GM23338 (cell line): ENCODE measurements around the gene CCAR1. TPM values are rescaled to one million over a fixed set of nuclear protein-coding genes. Genes with fewer than 3 reads are reported as not detected.

Experiments used
- ATAC-seq: fragments of 200-7000 bp; cut with Tn5 transposase; 3 replicates; pipeline ENCODE4 v1.9.1; 2020
- DNase-seq: peaks from one replicate; pipeline ENCODE4 v3.0.0-alpha.2; 2015; ENCODE audit warnings: low spot score
- H2AFZ ChIP-seq: fragments of 200-600 bp; sonication (generic); 2 replicates; pipeline ENCODE4 v1.8.0; 2016; ENCODE audit warnings: antibody characterized with exemption, mild to moderate bottlenecking, moderate library complexity
- H3F3A ChIP-seq: fragments of 200-600 bp; sonication (generic); replicated peaks from 2 replicates; pipeline ENCODE4 v1.8.0; 2017; ENCODE audit warnings: antibody characterized with exemption, mixed run types, low read depth
- H3K27ac ChIP-seq: fragments of 200-600 bp; sonication (generic); 2 replicates; pipeline ENCODE4 v1.6.1; 2016; ENCODE audit warnings: low read depth
- H3K27me3 ChIP-seq: fragments of 200-600 bp; sonication (generic); 2 replicates; pipeline ENCODE4 v1.8.0; 2016; ENCODE audit warnings: mild to moderate bottlenecking, mixed run types, moderate library complexity; ENCODE audit not compliant: insufficient read depth
- H3K36me3 ChIP-seq: fragments of 200-600 bp; sonication (generic); 2 replicates; pipeline ENCODE4 v1.8.0; 2016; ENCODE audit warnings: mild to moderate bottlenecking; ENCODE audit not compliant: insufficient read depth
- H3K4me1 ChIP-seq: fragments of 200-600 bp; sonication (generic); 2 replicates; pipeline ENCODE4 v1.8.0; 2016; ENCODE audit warnings: mild to moderate bottlenecking, moderate library complexity; ENCODE audit not compliant: insufficient read depth
- H3K4me2 ChIP-seq: fragments of 200-600 bp; sonication (generic); 2 replicates; pipeline ENCODE4 v1.7.1; 2017; ENCODE audit warnings: mixed run types
- H3K4me3 ChIP-seq: fragments of 200-600 bp; sonication (generic); 2 replicates; pipeline ENCODE4 v1.6.1; 2016; ENCODE audit warnings: mixed run types
- H3K79me2 ChIP-seq: fragments of 200-600 bp; sonication (generic); replicated peaks from 2 replicates; pipeline ENCODE4 v1.8.0; 2017; ENCODE audit warnings: mild to moderate bottlenecking; ENCODE audit not compliant: insufficient read depth
- H3K9me2 ChIP-seq: fragments of 200-600 bp; sonication (generic); 2 replicates; pipeline ENCODE4 v1.8.0; 2017; ENCODE audit not compliant: insufficient read depth
- H4K20me1 ChIP-seq: fragments of 200-600 bp; sonication (generic); replicated peaks from 2 replicates; pipeline ENCODE4 v1.8.0; 2017; ENCODE audit warnings: mild to moderate bottlenecking; ENCODE audit not compliant: insufficient read depth
- H3K27ac Mint-ChIP-seq: 2 replicates; pipeline ENCODE4 v1.8.0; 2020; ENCODE audit warnings: inconsistent platforms, mild to moderate bottlenecking, moderate library complexity, mixed read lengths
- H3K27me3 Mint-ChIP-seq: 3 replicates; pipeline ENCODE4 v1.8.0; 2022; ENCODE audit warnings: low read depth, mild to moderate bottlenecking, moderate library complexity, mixed read lengths, inconsistent platforms; ENCODE audit not compliant: insufficient read depth, poor library complexity
- H3K36me3 Mint-ChIP-seq: 3 replicates; pipeline ENCODE4 v1.8.0; 2021; ENCODE audit warnings: low read depth, mild to moderate bottlenecking, inconsistent platforms, moderate library complexity, mixed read lengths
- H3K4me1 Mint-ChIP-seq: 3 replicates; pipeline ENCODE4 v1.8.0; 2020; ENCODE audit warnings: mild to moderate bottlenecking, inconsistent platforms, mixed read lengths
- H3K4me3 Mint-ChIP-seq: 3 replicates; pipeline ENCODE4 v1.8.0; 2021; ENCODE audit warnings: moderate library complexity, mild to moderate bottlenecking, inconsistent platforms, mixed read lengths
- H3K9me3 Mint-ChIP-seq: 3 replicates; pipeline ENCODE4 v1.8.0; 2020; ENCODE audit warnings: moderate library complexity, mild to moderate bottlenecking, inconsistent platforms, mixed read lengths
- CREB1 ChIP-seq: fragments of 250-450 bp; sonication (Bioruptor Pico); IDR thresholded peaks from 2 replicates; pipeline ENCODE4 v1.5.0; 2020; ENCODE audit warnings: low read depth, mild to moderate bottlenecking, moderate library complexity
- EZH2phosphoT487 ChIP-seq: fragments of 200-600 bp; sonication (generic); IDR thresholded peaks from one replicate; pipeline ENCODE4 v1.8.1; 2018; ENCODE audit warnings: antibody characterized with exemption; ENCODE audit not compliant: unreplicated experiment
- JUNB ChIP-seq: IDR thresholded peaks from one replicate; pipeline ENCODE4 v1.6.1; 2016; ENCODE audit warnings: antibody characterized with exemption; ENCODE audit not compliant: unreplicated experiment
- NANOG ChIP-seq: IDR thresholded peaks from 2 replicates; pipeline ENCODE4 v1.6.1; 2016; ENCODE audit warnings: antibody characterized with exemption, borderline replicate concordance
- REST ChIP-seq: IDR thresholded peaks from one replicate; pipeline ENCODE4 v1.6.1; 2018; ENCODE audit warnings: antibody characterized with exemption; ENCODE audit not compliant: unreplicated experiment
- STAT1 ChIP-seq: IDR thresholded peaks from one replicate; pipeline ENCODE4 v1.6.1; 2016; ENCODE audit warnings: antibody characterized with exemption; ENCODE audit not compliant: unreplicated experiment
- ZNF331 ChIP-seq: fragments of 250-450 bp; sonication (Bioruptor Pico); IDR thresholded peaks from 2 replicates; pipeline ENCODE4 v1.5.0; 2020; ENCODE audit warnings: low read depth, mild to moderate bottlenecking, moderate library complexity
- ZNF462 ChIP-seq: fragments of 250-450 bp; sonication (Bioruptor Pico); IDR thresholded peaks from 2 replicates; pipeline ENCODE4 v1.5.0; 2020; ENCODE audit warnings: mild to moderate bottlenecking, moderate library complexity
- polyA plus RNA-seq: library from polyadenylated mRNA; unstranded; fragments of >200 nt; fragmentation: Nextera tagmentation; extraction: Ambion mirVana; gene quantifications from 2 replicates; pipeline ENCODE4 v1.2.1, GENCODE V29; 2016
- total RNA-seq: library from RNA; depleted of rRNA; stranded (reverse); fragments of >200 nt; shearing (Covaris generic); gene quantifications from 2 replicates; pipeline ENCODE4 v1.2.3, GENCODE V29; 2014

The CCAR1 gene
- total and polyA plus RNA-seq, 2 experiments from 2014 or later, result 118 to 121 TPM

GRCh38 chr10:68784476-68784875 is 63.4 kb downstream of the CCAR1 start (continued):
- TF ChIP-seq NANOG (no peak), REST (no peak), ZNF331 (CRISPR knock-in tag) (no peak)

- Histone ChIP-seq H3K4me2 (no peak overlapping the region), H3K27me3 (no peaks in the 10 kb centered on the region), H3K27ac (no peak overlapping the region), H3K4me1 (no peaks in the 10 kb centered on the region), H3K36me3 (peaks cover 60% of the 10 kb centered on the region), H3F3A (peaks cover 24% of the 10 kb centered on the region), H3K9me2 (no peaks in the 10 kb centered on the region), H4K20me1 (peaks cover 4% of the 10 kb centered on the region; the same call in 1 of the 2 replicates), H3K79me2 (no peaks in the 10 kb centered on the region; the same call in 1 of the 2 replicates), H3K4me3 (no peak overlapping the region), H2AFZ (no peak overlapping the region)
- no peak overlapping the region for H3K4me3 Mint-ChIP-seq
- DNase-seq (no peak), ATAC-seq (no peak)
- no peaks in the 10 kb centered on the region for H3K4me1 Mint-ChIP-seq
- H3K27me3 Mint-ChIP-seq, result no peaks in the 10 kb centered on the region
- TF ChIP-seq CREB1 (CRISPR knock-in tag) (no peak), EZH2phosphoT487 (no peak), JUNB (no peak), ZNF462 (CRISPR knock-in tag) (no peak), NANOG (no peak), STAT1 (no peak)
- H3K27ac Mint-ChIP-seq, result no peak overlapping the region
- peaks cover 83% of the 10 kb centered on the region for H3K36me3 Mint-ChIP-seq
- no peaks in the 10 kb centered on the region for H3K9me3 Mint-ChIP-seq
These were observed 66.8 kb downstream of the CCAR1 start for GRCh38 chr10:68787813-68788212.
